ENCODE measurements around the gene SIX2.

- TF ChIP-seq CTCF (IDR thresholded peaks at IDR 0.05; ENCODE audit: insufficient read depth, low read length, poor library complexity, severe bottlenecking) = no peak
- no peak for TF ChIP-seq EZH2phosphoT487 (conservative IDR thresholded peaks at IDR 0.05; ENCODE audit: low read length)
These were observed 40.5 kb upstream of the SIX2 start for GRCh38 chr2:45049569-45050336.
